ENCODE data around the gene TRPM3. TPM values are rescaled to one million over a fixed set of nuclear protein-coding genes. Genes with fewer than 3 reads are reported as not detected.

TRPM3 gene
- total RNA-seq, 4 donors from 2014 or later: under 0.01 to 0.26 (median under 0.01) TPM

GRCh38 chr9:70832492-70832891, 288.9 kb downstream of the TRPM3 start:
- intact Hi-C loops (cut with DNase I): no loop called here
- H3K27me3 ChIP-seq: no peaks in the 10 kb centered on the region

DNA sequence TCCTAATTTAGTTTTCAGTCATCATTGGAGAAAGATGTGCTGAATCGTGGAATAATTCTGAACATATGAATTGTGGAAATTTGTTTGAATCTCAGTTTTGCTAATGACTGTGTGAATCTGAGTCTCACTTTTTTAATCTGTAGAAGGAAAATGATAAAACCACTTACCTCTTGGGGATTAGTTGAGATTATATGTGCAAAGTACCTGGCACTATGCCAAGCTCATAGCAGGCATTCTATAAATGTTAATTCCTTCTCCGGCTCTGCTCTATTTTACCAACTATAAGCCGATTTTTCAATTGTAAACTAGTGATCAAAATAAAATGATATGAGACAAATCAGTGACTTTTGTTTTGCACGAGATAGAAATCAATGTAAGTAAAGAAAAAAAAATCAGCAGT, 290.8 kb downstream of the TRPM3 start:
- TF ChIP-seq POLR2A (IDR thresholded peaks at IDR 0.05): no peak
- TF ChIP-seq, protein P1, sequence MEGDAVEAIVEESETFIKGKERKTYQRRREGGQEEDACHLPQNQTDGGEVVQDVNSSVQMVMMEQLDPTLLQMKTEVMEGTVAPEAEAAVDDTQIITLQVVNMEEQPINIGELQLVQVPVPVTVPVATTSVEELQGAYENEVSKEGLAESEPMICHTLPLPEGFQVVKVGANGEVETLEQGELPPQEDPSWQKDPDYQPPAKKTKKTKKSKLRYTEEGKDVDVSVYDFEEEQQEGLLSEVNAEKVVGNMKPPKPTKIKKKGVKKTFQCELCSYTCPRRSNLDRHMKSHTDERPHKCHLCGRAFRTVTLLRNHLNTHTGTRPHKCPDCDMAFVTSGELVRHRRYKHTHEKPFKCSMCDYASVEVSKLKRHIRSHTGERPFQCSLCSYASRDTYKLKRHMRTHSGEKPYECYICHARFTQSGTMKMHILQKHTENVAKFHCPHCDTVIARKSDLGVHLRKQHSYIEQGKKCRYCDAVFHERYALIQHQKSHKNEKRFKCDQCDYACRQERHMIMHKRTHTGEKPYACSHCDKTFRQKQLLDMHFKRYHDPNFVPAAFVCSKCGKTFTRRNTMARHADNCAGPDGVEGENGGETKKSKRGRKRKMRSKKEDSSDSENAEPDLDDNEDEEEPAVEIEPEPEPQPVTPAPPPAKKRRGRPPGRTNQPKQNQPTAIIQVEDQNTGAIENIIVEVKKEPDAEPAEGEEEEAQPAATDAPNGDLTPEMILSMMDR (IDR thresholded peaks at IDR 0.05): no peak
- no peaks in the 10 kb centered on the region for H3K27me3 ChIP-seq
- no peaks in the 10 kb centered on the region for H3K36me3 ChIP-seq
- 56 to 60% methylated on average over 4 of the region's 4 CpGs for WGBS, 2 donors
- no peaks in the 10 kb centered on the region for H3K4me1 ChIP-seq
- H3K4me3 ChIP-seq: no peak overlapping the region
- H3K9me3 ChIP-seq: no peaks in the 10 kb centered on the region
- intact Hi-C loops (cut with DNase I): no loop called here
- H3K27ac ChIP-seq: no peak overlapping the region
- DNase-seq: no peak

More at GRCh38 chr9:70832492-70832891, 288.9 kb downstream of the TRPM3 start:
- no peak for DNase-seq
- H3K4me3 ChIP-seq: no peak overlapping the region
- H3K4me1 ChIP-seq: no peaks in the 10 kb centered on the region
- H3K27ac ChIP-seq: no peak overlapping the region
- TF ChIP-seq POLR2A (IDR thresholded peaks at IDR 0.05): no peak
- TF ChIP-seq, protein P1 (IDR thresholded peaks at IDR 0.05): no peak
- no peaks in the 10 kb centered on the region for H3K36me3 ChIP-seq
- H3K9me3 ChIP-seq: no peaks in the 10 kb centered on the region

GRCh38 chr9:70829591-70830265, 291.7 kb downstream of the TRPM3 start:
- TF ChIP-seq, protein P1 (IDR thresholded peaks at IDR 0.05): no peak
- no peak for TF ChIP-seq POLR2A (IDR thresholded peaks at IDR 0.05)

GRCh38 chr9:70826562-70826961, 294.9 kb downstream of the TRPM3 start:
- Histone ChIP-seq H3K9me3 (no peaks in the 10 kb centered on the region), H3K27ac (no peak overlapping the region), H3K27me3 (no peaks in the 10 kb centered on the region), H3K4me1 (no peaks in the 10 kb centered on the region), H3K4me3 (no peak overlapping the region), H3K36me3 (no peaks in the 10 kb centered on the region)
- TF ChIP-seq, protein P1 (IDR thresholded peaks at IDR 0.05): no peak
- no peak for TF ChIP-seq POLR2A (IDR thresholded peaks at IDR 0.05)
- no peak for DNase-seq
- intact Hi-C loops (cut with DNase I): no loop called here
- WGBS, 2 donors: 87 to 91% methylated on average over 3 of the region's 3 CpGs

More at GRCh38 chr9:70829591-70830265, 291.7 kb downstream of the TRPM3 start:
- intact Hi-C loops (cut with DNase I): no loop called here
- Histone ChIP-seq H3K4me1 (no peaks in the 10 kb centered on the region), H3K27ac (no peak overlapping the region), H3K36me3 (no peaks in the 10 kb centered on the region), H3K9me3 (no peaks in the 10 kb centered on the region), H3K27me3 (no peaks in the 10 kb centered on the region), H3K4me3 (no peak overlapping the region)
- WGBS, 2 donors: 69 to 70% methylated on average over 5 of the region's 5 CpGs
- no peak for DNase-seq

DNA sequence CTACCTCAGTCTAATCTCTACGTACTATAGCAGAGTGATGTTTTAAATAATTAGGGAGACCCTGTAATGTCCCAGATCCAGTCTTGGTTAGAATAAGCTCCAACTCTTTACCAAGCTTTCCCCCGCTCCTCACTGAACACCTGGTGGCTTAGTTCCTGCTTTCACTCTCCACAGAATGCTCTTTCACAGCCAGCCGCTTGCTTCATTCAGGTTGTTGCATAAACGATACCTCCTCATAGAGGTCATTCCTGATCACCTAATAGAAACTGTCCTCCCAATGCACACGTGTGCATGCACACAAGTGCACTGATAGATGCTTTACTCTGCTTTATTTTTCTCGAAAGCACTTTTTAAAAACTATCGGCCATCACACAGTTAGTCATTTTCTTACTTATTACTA, 298.1 kb downstream of the TRPM3 start:
- WGBS, 2 donors: 76 to 84% methylated on average over 7 of the region's 7 CpGs
- Histone ChIP-seq H3K4me1 (no peaks in the 10 kb centered on the region), H3K36me3 (no peaks in the 10 kb centered on the region), H3K27ac (no peak overlapping the region), H3K27me3 (no peaks in the 10 kb centered on the region), H3K9me3 (no peaks in the 10 kb centered on the region), H3K4me3 (no peak overlapping the region)
- TF ChIP-seq, protein P1 (IDR thresholded peaks at IDR 0.05): no peak
- TF ChIP-seq POLR2A (IDR thresholded peaks at IDR 0.05): no peak
- no peak for DNase-seq
- intact Hi-C loops (cut with DNase I): no loop called here

Measured in esophagus squamous epithelium (tissue), 5 donors.